ENCODE data around the gene FBXW11. TPM values are rescaled to one million over a fixed set of nuclear protein-coding genes. Genes with fewer than 3 reads are reported as not detected.

FBXW11 gene
- total RNA-seq, 1 experiment from 2014 or later, result 52.2 TPM

- Mint-ChIP-seq H3K9me3 (no peaks in the 10 kb centered on the region), H3K36me3 (peaks cover 5% of the 10 kb centered on the region), H3K27ac (peak overlapping the region; percentile 5), H3K4me3 (no peak overlapping the region), H3K27me3 (ENCODE audit: low read depth) (no peaks in the 10 kb centered on the region), H3K4me1 (peaks cover 40% of the 10 kb centered on the region)
- no peak for ATAC-seq
- TF ChIP-seq, protein P1, sequence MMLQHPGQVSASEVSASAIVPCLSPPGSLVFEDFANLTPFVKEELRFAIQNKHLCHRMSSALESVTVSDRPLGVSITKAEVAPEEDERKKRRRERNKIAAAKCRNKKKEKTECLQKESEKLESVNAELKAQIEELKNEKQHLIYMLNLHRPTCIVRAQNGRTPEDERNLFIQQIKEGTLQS (CRISPR knock-in tag; conservative IDR thresholded peaks at IDR 0.05), result no peak
- no peak for TF ChIP-seq RELA (CRISPR knock-in tag; IDR thresholded peaks at IDR 0.05; ENCODE audit: borderline replicate concordance)
- TF ChIP-seq SMAD4 (CRISPR knock-in tag; IDR thresholded peaks at IDR 0.05), result no peak
- DNase-seq (ENCODE audit: low spot score), result no peak
- CTCF ChIA-PET, result interaction anchor here (0.6 to 1.7 kb wide), 7 partner anchors 16 to 490 kb away, joined by 3 to 6 read pairs (median 5); partner anchors contain the start of gene FBXW11
- POLR2A ChIA-PET, result no interaction called here
Observed at GRCh38 chr5:171908638-171909037, 97.8 kb downstream of the FBXW11 start.

GRCh38 chr5:171907725-171908343, 98.6 kb downstream of the FBXW11 start:
- TF ChIP-seq, protein P2, sequence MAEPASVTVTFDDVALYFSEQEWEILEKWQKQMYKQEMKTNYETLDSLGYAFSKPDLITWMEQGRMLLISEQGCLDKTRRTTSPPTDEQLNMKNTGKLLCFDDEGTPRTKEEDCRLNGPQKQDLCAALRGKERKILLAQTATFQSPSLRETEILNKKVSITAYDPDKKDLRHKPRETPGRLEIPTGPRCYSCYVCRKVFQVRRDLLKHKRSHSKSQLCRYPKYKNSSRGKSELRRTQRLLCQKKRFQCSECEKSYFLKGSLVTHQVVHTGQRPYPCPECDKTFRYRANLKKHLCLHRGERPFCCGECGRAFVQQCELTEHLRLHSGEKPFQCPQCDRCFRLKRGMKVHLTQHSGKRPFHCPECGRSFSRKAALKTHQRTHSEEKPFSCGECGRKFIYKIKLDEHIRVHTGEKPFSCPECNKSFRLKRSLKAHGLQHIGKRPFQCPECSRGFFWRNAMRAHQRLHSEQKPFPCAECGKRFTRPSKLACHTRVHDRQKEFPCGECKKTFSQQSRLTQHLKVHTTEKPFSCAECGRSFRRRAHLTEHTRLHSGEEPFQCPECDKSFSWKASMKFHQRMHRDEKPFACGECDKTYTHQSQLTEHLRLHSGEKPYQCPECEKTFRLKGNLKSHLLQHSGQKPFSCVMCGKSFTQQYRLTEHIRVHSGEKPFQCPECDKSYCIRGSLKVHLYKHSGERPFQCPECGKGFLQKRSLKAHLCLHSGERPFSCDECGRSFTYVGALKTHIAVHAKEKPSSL (CRISPR knock-in tag; conservative IDR thresholded peaks at IDR 0.05), result no peak
- TF ChIP-seq CTCF (IDR thresholded peaks at IDR 0.05) (peak; percentile 63), STAT6 (CRISPR knock-in tag; conservative IDR thresholded peaks at IDR 0.05; ENCODE audit: low read depth) (no peak), ZNF423 (CRISPR knock-in tag; IDR thresholded peaks at IDR 0.05) (no peak), TEAD4 (CRISPR knock-in tag; IDR thresholded peaks at IDR 0.05) (no peak)
- DNase-seq (ENCODE audit: low spot score) (peak; percentile 47), ATAC-seq (peak; percentile 78)
- Mint-ChIP-seq H3K4me3 (no peak overlapping the region), H3K36me3 (peaks cover 5% of the 10 kb centered on the region), H3K4me1 (peaks cover 33% of the 10 kb centered on the region), H3K27ac (no peak overlapping the region), H3K27me3 (ENCODE audit: low read depth) (no peaks in the 10 kb centered on the region), H3K9me3 (no peaks in the 10 kb centered on the region)
- ChIA-PET CTCF (interaction anchor here (1.1 to 1.7 kb wide), 7 partner anchors 15 to 152 kb away, joined by 3 to 6 read pairs (median 5); partner anchors contain the start of gene FBXW11), POLR2A (no interaction called here)

DNA sequence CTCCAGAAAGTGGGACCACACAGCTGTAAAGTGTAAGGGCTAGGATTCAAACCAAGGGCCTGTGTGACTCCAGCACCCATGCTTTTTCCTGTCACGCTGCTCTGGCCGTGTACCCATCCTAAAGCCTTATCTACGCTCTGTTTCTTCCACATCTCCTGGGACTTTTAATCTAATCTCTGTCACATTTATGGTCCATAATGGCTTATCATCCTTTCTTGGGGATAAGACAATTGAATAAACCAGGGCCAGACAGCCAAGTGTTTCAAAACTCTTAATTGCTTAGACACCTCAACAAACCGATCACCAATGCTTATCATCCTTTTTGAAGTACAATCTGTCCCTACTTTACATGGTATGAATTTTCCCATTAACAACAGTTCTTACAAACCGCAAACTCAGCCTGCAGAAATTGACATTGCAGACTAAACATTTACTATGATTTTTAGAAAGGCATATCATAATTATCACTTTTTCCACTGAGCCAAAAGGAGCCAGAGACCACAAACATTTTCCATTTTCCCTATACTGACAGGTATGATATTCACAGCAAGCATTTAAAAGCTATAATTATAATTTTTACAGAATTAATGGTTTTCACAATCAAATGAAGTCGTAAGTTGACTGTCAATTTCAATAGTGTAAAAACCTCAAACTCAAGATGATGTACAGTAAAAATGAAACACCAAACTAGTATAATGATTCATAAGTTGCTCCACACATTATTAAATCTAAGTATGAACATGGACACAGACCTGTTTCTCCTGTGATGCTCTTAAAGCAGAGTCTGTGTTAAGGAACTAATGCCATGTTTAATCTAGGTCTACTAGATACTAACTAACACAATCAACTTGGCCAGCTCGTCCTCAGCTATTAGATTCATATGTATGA, 99.5 kb downstream of the FBXW11 start:
- Mint-ChIP-seq H3K4me1 (peaks cover 28% of the 10 kb centered on the region), H3K4me3 (no peak overlapping the region), H3K27me3 (ENCODE audit: low read depth) (no peaks in the 10 kb centered on the region), H3K9me3 (no peaks in the 10 kb centered on the region), H3K36me3 (peaks cover 5% of the 10 kb centered on the region), H3K27ac (no peak overlapping the region)
- no peak for ATAC-seq
- CTCF ChIA-PET, result interaction anchor here (1.0 to 1.6 kb wide), 5 partner anchors 19 to 489 kb away, joined by 3 to 8 read pairs (median 4); partner anchors contain the start of gene FBXW11
- POLR2A ChIA-PET, result no interaction called here
- DNase-seq (ENCODE audit: low spot score), result no peak
- TF ChIP-seq, protein P3, sequence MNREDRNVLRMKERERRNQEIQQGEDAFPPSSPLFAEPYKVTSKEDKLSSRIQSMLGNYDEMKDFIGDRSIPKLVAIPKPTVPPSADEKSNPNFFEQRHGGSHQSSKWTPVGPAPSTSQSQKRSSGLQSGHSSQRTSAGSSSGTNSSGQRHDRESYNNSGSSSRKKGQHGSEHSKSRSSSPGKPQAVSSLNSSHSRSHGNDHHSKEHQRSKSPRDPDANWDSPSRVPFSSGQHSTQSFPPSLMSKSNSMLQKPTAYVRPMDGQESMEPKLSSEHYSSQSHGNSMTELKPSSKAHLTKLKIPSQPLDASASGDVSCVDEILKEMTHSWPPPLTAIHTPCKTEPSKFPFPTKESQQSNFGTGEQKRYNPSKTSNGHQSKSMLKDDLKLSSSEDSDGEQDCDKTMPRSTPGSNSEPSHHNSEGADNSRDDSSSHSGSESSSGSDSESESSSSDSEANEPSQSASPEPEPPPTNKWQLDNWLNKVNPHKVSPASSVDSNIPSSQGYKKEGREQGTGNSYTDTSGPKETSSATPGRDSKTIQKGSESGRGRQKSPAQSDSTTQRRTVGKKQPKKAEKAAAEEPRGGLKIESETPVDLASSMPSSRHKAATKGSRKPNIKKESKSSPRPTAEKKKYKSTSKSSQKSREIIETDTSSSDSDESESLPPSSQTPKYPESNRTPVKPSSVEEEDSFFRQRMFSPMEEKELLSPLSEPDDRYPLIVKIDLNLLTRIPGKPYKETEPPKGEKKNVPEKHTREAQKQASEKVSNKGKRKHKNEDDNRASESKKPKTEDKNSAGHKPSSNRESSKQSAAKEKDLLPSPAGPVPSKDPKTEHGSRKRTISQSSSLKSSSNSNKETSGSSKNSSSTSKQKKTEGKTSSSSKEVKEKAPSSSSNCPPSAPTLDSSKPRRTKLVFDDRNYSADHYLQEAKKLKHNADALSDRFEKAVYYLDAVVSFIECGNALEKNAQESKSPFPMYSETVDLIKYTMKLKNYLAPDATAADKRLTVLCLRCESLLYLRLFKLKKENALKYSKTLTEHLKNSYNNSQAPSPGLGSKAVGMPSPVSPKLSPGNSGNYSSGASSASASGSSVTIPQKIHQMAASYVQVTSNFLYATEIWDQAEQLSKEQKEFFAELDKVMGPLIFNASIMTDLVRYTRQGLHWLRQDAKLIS (CRISPR knock-in tag; IDR thresholded peaks at IDR 0.05; ENCODE audit: borderline replicate concordance), result no peak
- no peak for TF ChIP-seq JAZF1 (CRISPR knock-in tag; IDR thresholded peaks at IDR 0.05)
- TF ChIP-seq, protein P4, sequence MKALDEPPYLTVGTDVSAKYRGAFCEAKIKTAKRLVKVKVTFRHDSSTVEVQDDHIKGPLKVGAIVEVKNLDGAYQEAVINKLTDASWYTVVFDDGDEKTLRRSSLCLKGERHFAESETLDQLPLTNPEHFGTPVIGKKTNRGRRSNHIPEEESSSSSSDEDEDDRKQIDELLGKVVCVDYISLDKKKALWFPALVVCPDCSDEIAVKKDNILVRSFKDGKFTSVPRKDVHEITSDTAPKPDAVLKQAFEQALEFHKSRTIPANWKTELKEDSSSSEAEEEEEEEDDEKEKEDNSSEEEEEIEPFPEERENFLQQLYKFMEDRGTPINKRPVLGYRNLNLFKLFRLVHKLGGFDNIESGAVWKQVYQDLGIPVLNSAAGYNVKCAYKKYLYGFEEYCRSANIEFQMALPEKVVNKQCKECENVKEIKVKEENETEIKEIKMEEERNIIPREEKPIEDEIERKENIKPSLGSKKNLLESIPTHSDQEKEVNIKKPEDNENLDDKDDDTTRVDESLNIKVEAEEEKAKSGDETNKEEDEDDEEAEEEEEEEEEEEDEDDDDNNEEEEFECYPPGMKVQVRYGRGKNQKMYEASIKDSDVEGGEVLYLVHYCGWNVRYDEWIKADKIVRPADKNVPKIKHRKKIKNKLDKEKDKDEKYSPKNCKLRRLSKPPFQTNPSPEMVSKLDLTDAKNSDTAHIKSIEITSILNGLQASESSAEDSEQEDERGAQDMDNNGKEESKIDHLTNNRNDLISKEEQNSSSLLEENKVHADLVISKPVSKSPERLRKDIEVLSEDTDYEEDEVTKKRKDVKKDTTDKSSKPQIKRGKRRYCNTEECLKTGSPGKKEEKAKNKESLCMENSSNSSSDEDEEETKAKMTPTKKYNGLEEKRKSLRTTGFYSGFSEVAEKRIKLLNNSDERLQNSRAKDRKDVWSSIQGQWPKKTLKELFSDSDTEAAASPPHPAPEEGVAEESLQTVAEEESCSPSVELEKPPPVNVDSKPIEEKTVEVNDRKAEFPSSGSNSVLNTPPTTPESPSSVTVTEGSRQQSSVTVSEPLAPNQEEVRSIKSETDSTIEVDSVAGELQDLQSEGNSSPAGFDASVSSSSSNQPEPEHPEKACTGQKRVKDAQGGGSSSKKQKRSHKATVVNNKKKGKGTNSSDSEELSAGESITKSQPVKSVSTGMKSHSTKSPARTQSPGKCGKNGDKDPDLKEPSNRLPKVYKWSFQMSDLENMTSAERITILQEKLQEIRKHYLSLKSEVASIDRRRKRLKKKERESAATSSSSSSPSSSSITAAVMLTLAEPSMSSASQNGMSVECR (CRISPR knock-in tag; IDR thresholded peaks at IDR 0.05; ENCODE audit: borderline replicate concordance), result no peak
- TF ChIP-seq TCF7 (CRISPR knock-in tag; IDR thresholded peaks at IDR 0.05; ENCODE audit: low read depth), result no peak
